Thyroid gland (tissue), 4 donors: ENCODE data around the gene CCDC106. TPM values are rescaled to one million over a fixed set of nuclear protein-coding genes. Genes with fewer than 3 reads are reported as not detected.
A peak's percentile ranks its signal among the peaks of the same experiment; 100 is the strongest.

Experiments
- DNase-seq, 2 donors: peaks; one replicate each; pipeline ENCODE4 v3.0.0-alpha.2; 2019
- H3K27ac ChIP-seq, 3 donors: fragments of 200-600 bp; sonication (generic); 1 replicate in 2 of 3; 2 replicates in 1 of 3; pipeline ENCODE4 v1.5.1; 2016 to 2019; ENCODE audit warnings: mild to moderate bottlenecking in 1 of 3, moderate library complexity in 1 of 3
- H3K27me3 ChIP-seq: fragments of 200-600 bp; sonication (generic); one replicate; pipeline ENCODE4 v1.5.1; 2019
- H3K36me3 ChIP-seq, 2 donors: fragments of 200-600 bp; sonication (generic); one replicate each; pipeline ENCODE4 v1.5.1; 2016 to 2019
- H3K4me1 ChIP-seq, 2 donors: fragments of 200-600 bp; sonication (generic); one replicate each; pipeline ENCODE4 v1.5.1; 2017 to 2019
- H3K4me3 ChIP-seq, 3 donors: fragments of 200-600 bp; sonication (generic); replicated peaks in 1 of 3; 1 replicate in 2 of 3; 2 replicates in 1 of 3; pipeline ENCODE4 v1.5.1; 2016; ENCODE audit warnings: mild to moderate bottlenecking in 1 of 3
- H3K9me3 ChIP-seq: fragments of 200-600 bp; sonication (generic); one replicate; pipeline ENCODE4 v1.5.1; 2017
- POLR2A ChIP-seq, 2 donors: fragments of 450-650 bp; IDR thresholded peaks; one replicate each; pipeline ENCODE4 v1.6.1; 2017; ENCODE audit warnings: antibody characterized with exemption in 2 of 2, mild to moderate bottlenecking in 2 of 2, moderate library complexity in 1 of 2
- WGBS, 2 donors: methylation state at CpG; one replicate each; pipeline ENCODE4 v1.1.5; 2017; 5-methylcytosine and 5-hydroxymethylcytosine counted together
- intact Hi-C: fragments of 100-400 bp; cut with DNase I; formaldehyde crosslinking; loops from one replicate; pipeline ENCODE4 v1.15.1; 2023
- total RNA-seq, 4 donors: library from RNA; depleted of rRNA; stranded (reverse); fragments of >200 nt; gene quantifications; one replicate each; pipeline ENCODE4 v1.2.3, GENCODE V29; 2016
- TF ChIP-seq, protein P1 (sequence below), 6 experiments: fragments of 200-600 bp in 3 of 6; fragments of 450-650 bp in 3 of 6; sonication (generic) in 3 of 6; IDR thresholded peaks; one replicate each; pipeline ENCODE4 v1.5.1; 2016 to 2019; ENCODE audit warnings: antibody characterized with exemption in 6 of 6, mild to moderate bottlenecking in 2 of 6, inconsistent platforms in 1 of 6, moderate library complexity in 1 of 6

The CCDC106 gene
- total RNA-seq, 4 donors from 2014 or later, result 11.2 to 23.2 (median 20.7) TPM

DNA sequence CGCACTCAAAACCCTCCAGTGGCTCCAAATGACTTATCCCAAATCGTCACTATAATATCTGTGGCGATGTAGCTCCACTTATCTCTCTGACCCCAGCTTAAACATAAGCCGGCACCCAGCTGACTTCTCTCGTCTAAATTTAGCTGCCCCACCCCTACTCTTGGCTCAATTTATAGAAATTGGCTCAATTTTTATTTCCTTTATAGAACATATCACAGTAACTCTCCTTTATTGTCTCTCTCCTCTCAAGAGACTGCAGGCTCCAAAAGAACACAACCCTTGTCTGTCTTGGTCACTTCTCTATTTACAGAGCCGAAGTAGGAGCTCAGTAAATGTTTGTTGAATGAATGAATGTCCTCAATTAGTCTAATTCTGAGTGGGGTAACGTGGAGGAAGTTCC is 24.5 kb upstream of the CCDC106 start:
- 72 to 85% methylated on average over 7 of the region's 7 CpGs for WGBS, 2 donors
- Histone ChIP-seq H3K36me3 (no peaks in the 10 kb centered on the region), H3K4me3 (peak overlapping the region in 1 of 3 donors; percentile 38), H3K4me1 (peaks cover 0 to 5% of the 10 kb centered on the region in 2 donors), H3K27ac (peak overlapping the region in 2 of 3 donors; percentile 93 to 97), H3K27me3 (no peaks in the 10 kb centered on the region), H3K9me3 (no peaks in the 10 kb centered on the region)
- intact Hi-C loops, result loop anchor here (10.0 kb wide), 1 partner anchor 479 kb away; the partner anchor contains the start of gene TNNT1
- TF ChIP-seq, protein P1, sequence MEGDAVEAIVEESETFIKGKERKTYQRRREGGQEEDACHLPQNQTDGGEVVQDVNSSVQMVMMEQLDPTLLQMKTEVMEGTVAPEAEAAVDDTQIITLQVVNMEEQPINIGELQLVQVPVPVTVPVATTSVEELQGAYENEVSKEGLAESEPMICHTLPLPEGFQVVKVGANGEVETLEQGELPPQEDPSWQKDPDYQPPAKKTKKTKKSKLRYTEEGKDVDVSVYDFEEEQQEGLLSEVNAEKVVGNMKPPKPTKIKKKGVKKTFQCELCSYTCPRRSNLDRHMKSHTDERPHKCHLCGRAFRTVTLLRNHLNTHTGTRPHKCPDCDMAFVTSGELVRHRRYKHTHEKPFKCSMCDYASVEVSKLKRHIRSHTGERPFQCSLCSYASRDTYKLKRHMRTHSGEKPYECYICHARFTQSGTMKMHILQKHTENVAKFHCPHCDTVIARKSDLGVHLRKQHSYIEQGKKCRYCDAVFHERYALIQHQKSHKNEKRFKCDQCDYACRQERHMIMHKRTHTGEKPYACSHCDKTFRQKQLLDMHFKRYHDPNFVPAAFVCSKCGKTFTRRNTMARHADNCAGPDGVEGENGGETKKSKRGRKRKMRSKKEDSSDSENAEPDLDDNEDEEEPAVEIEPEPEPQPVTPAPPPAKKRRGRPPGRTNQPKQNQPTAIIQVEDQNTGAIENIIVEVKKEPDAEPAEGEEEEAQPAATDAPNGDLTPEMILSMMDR (IDR thresholded peaks at IDR 0.05), result no peak
- no peak for TF ChIP-seq POLR2A (IDR thresholded peaks at IDR 0.05)
- DNase-seq, result no peak

DNA sequence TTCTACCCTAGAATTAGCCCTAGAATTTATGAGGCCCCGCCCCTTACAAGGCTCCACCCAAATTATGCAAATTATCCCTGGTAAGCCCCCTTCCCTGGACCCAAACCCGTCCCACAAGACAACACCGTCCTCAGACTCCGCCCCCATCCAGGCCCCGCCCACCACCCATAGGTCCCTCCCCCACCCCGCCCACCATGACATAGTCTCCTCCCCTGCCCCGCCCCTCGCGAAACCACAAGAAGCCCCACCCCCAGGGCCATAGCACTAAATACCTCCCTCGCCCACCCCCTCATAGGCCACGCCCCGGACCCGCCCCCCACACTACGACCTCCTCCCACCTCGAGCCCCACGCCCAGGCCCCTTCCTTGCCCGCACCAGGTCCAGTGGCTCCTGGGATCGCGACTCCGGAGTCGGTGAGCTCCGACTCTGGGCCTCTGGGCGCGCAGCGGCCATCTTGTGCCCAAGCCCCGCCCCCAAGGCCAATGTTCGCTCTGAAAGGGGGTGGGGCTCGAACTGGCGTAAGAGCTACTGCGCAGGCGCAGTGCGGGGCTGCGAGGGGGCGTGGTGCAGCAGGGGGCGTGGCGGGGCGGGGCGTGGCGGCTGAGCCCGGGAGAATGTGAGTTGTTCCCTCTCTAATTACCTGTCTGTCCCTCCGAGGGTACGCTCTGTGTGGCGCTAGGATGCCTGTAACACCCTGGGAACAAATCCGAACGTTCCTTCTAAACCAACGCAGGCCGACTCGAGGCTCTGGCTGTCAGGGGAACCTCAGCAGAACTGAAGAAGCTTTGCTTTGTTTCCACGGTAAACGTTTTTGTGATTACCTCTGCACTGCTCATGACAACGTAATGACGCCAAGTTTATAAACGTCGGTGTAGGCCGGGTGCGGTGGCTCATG is 23.7 kb upstream of the CCDC106 start, which contains the start of gene ZNF784:
Gene ZNF784, minus strand, starts transcription at position 458 of the 895 bp plus-strand sequence. Its CDS starts 5 bp downstream, at position 453.
- H3K9me3 ChIP-seq, result no peaks in the 10 kb centered on the region
- H3K27me3 ChIP-seq, result no peaks in the 10 kb centered on the region
- peak in 1 of 2 donors; percentile 72 for TF ChIP-seq POLR2A (IDR thresholded peaks at IDR 0.05)
- TF ChIP-seq, protein P1 (IDR thresholded peaks at IDR 0.05), result no peak
- H3K4me3 ChIP-seq, result peak within 1 kb of the TSS in 1 of 3 donors; percentile 38
- intact Hi-C loops, result loop anchor here (10.0 kb wide), 1 partner anchor 480 kb away; the partner anchor contains the start of gene TNNT1
- peak within 1 kb of the TSS; percentile 93 to 98 (median 97) for H3K27ac ChIP-seq
- WGBS, 2 donors, result 0 to 2% methylated on average over 39 to 43 of the region's 56 CpGs
- peaks cover 0 to 5% of the 10 kb centered on the region in 2 donors for H3K4me1 ChIP-seq
- H3K36me3 ChIP-seq, result no peaks in the 10 kb centered on the region
- peak; percentile 89 to 92 for DNase-seq

DNA sequence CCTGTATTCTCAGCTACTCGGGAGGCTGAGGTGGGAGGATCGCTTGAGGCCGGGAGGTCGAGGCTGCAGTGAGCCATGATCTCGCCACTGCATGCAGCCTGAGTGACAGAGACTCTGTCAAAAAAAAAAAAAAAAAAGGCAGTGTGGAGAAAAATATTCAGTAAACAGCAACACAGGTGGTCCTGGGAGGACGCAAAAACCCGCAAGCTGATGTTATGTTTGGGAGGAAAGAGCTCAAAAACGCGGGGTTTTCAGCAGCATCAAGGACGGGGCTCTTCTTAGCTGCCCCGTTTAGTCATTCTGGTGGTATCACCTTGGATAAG is 23.0 kb upstream of the CCDC106 start:
- Histone ChIP-seq H3K4me1 (peaks cover 0 to 5% of the 10 kb centered on the region in 2 donors), H3K27ac (no peak overlapping the region), H3K9me3 (no peaks in the 10 kb centered on the region), H3K27me3 (no peaks in the 10 kb centered on the region), H3K36me3 (no peaks in the 10 kb centered on the region), H3K4me3 (peak overlapping the region in 1 of 3 donors; percentile 38)
- no peak for DNase-seq
- intact Hi-C loops, result loop anchor here (10.0 kb wide), 1 partner anchor 480 kb away; the partner anchor contains the start of gene TNNT1
- 45 to 52% methylated on average over 11 of the region's 11 CpGs for WGBS, 2 donors
- TF ChIP-seq POLR2A (IDR thresholded peaks at IDR 0.05), result no peak
- TF ChIP-seq, protein P1 (IDR thresholded peaks at IDR 0.05), result no peak

DNA sequence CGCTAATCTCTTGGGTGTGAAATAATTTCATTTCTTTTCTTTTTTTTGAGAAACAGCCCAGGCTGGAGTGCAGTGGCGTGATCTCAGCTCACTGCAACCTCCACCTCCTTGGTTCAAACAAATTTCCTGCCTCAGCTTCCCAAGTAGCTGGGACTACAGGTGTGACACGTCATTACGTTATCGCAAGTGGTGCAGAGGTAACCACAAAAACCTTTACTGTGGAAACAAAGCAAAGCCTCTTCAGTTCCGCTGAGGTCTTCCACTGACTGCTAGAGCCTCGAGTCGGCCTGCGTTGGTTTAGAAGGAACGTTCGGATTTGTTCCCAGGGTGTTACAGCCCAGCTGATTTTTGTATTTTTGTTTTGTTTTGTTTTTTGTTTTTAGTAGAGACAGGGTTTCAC is 21.7 kb upstream of the CCDC106 start:
- no peaks in the 10 kb centered on the region for H3K36me3 ChIP-seq
- intact Hi-C loops, result loop anchor here (10.0 kb wide), 1 partner anchor 482 kb away; the partner anchor contains the start of gene TNNT1
- peaks cover 0 to 5% of the 10 kb centered on the region in 2 donors for H3K4me1 ChIP-seq
- no peak overlapping the region for H3K27ac ChIP-seq
- no peak for TF ChIP-seq POLR2A (IDR thresholded peaks at IDR 0.05)
- TF ChIP-seq, protein P1 (IDR thresholded peaks at IDR 0.05), result no peak
- 87 to 91% methylated on average over 11 of the region's 11 CpGs for WGBS, 2 donors
- H3K4me3 ChIP-seq, result no peak overlapping the region
- no peak for DNase-seq
- H3K27me3 ChIP-seq, result no peaks in the 10 kb centered on the region
- H3K9me3 ChIP-seq, result no peaks in the 10 kb centered on the region

DNA sequence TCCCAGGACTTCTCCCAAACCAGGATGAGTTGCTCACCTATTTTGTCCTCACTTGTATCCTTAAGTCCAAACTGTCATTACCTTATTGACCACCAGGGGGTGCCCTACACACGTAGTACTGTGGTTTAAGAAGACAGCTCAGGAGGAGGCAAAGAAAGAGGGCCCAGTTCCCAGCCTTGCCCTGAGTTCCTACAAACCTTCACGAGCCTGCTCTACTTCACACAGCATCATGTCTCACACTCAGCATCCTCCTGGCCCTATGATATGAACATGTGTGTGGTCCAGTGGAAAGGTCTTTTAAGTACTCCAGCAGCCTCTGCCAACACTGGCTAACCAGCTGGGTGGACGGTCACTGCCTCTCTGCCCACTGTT is 15.6 kb upstream of the CCDC106 start:
- H3K36me3 ChIP-seq, result no peaks in the 10 kb centered on the region
- TF ChIP-seq POLR2A (IDR thresholded peaks at IDR 0.05), result no peak
- TF ChIP-seq, protein P1 (IDR thresholded peaks at IDR 0.05), result peak; percentile 43 to 92 (median 85)
- H3K27ac ChIP-seq, result no peak overlapping the region
- WGBS, 2 donors, result 22 to 27% methylated on average over 3 of the region's 3 CpGs
- H3K27me3 ChIP-seq, result no peaks in the 10 kb centered on the region
- peak; percentile 89 to 91 for DNase-seq
- no peaks in the 10 kb centered on the region for H3K9me3 ChIP-seq
- no peak overlapping the region for H3K4me3 ChIP-seq
- intact Hi-C loops, result loop anchor here (5.0 kb wide), 2 partner anchors 115 to 160 kb away; no protein-coding TSS in a partner anchor
- peaks cover 15 to 19% of the 10 kb centered on the region in 2 donors for H3K4me1 ChIP-seq
